A673 (cell line): ENCODE results near the gene C11orf54.

ENCODE experiments used
- CTCF ChIP-seq: fragments of 300-800, 200-600 bp; sonication (generic); conservative IDR thresholded peaks from 2 replicates; pipeline ENCODE4 v1.5.1; 2017; ENCODE audit warnings: low read depth, mild to moderate bottlenecking, antibody characterized with exemption, low read length, moderate library complexity, mixed read lengths
- EZH2 ChIP-seq: fragments of 200-600 bp; sonication (generic); IDR thresholded peaks from 2 replicates; pipeline ENCODE4 v1.6.1; 2017; ENCODE audit warnings: borderline replicate concordance, low read depth, mild to moderate bottlenecking, mixed read lengths, antibody characterized with exemption, low read length; ENCODE audit not compliant: poor library complexity, severe bottlenecking

- TF ChIP-seq EZH2 (no peak), CTCF (no peak)
Measured at GRCh38 chr11:93773601-93774200, 32.2 kb downstream of the C11orf54 start.
